Putamen (tissue), 1 donor: ENCODE results near the gene RCAN1.
"Not testable (repeated sequence)": the region's sequence is repeated elsewhere in the genome, so short reads cannot be mapped to it uniquely, and the experiment has no call there.

Source experiments
- DNase-seq: peaks from one replicate; pipeline ENCODE4 v3.0.0-alpha.2; 2016; ENCODE audit warnings: low spot score

RCAN1 gene

DNA sequence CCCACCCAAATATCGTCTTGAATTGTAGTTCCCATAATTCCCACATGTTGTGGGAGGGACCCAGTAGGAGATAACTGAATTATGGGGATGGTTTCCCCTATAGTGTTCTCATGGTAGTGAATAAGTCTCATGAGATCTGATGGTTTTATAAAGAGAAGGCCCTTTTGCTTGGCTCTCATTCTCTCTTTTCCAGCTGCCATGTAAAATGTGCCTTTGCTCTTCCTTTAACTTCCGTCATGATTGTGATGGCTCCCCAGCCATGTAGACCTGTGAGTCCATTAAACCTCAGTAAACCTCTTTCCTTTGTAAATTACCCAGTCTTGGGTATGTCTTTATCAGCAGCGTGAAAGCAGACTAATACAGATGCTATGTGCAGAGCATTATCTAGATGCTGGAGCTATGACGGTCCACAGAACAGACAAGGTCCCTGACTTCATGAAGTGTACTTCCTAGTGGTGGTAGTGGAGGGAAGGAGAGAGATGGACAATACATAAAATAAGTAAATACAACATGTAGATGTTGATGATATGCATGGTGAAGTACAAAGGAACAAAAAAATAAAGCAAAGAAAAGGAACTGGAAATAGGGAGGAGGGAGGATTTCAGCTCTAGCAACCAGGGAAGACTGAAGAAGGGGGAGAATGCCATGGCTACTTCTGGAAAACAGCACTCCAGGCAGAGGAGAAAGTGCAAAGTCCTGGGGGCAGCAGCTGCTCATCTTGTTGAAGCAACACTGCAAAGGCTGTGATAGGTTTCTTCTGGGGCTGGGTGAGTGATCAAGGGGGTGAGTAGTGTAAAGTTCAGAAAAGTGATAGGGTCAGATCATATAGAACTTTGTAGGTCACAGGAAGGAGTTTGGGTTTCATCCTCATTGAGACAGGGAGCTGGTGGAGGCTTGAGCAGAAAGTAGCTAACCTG is 6.8 kb upstream of the RCAN1 start:
- no peak for DNase-seq

DNA sequence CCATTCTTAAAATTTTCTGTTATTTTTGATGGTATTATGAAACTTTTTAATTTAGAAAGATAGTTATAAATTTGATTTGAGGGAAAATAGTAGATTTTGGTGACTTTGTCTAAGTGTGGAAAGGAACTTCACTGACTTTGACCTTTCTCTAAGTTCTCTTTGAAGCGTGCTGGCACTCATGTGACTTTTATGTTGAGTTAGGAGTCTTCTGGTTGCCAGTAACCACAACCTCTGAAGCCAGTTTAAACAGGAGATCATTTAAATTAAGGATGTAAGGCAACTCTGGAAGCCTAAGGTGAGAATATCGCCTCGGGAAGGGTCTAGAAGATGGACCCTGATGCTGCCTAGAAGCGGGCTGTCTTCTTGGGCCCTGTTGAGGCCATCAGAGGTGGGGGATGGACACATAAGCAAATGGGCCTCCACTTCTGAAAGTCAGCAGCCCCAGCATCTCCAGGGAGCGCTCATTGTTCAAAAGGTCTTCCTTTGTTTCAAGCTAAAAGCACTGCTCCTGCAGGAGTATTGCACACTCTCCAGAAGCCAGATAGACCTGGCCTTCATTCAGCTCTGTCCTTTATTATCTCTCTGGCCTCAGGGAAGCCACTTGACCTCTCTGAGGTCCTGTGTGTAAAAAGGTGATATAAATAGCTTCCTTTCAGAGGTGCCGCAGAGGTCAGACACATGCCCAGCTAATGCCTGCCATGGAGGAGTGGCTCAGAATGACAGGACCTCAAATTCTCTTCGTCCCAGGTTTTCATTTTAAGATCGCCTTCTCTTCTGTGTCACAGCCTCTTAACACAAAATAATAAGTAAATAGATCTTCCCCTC is 5.1 kb upstream of the RCAN1 start:
- DNase-seq = no peak

DNA sequence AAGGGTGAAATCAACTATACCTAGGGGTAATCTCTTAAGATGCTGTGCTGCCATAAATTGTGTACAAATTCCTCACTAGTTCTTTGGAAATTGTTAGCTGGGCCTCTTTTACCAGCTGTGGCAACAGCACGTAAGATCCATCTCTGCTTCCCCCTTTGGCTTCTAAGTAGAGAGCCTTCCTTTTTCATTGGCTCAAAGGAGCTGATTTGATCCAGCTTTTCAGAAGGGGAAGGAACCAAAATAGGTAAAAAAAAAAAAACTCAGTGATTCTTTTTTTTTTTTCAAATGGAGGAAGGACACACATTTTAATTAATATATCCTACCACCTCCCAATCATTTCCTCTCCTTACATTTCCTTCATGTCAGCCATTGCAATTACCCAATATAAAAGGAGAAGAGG is 4.0 kb upstream of the RCAN1 start:
- no peak for DNase-seq

GRCh38 chr21:34617753-34618339 is 2.9 kb upstream of the RCAN1 start:
- no peak for DNase-seq

- no peak for DNase-seq
Observed at GRCh38 chr21:34615487-34615814, 538 bp upstream of the RCAN1 start.

- DNase-seq = no peak
Observed at GRCh38 chr21:34613679-34614627, 960 bp downstream of the RCAN1 start.

DNA sequence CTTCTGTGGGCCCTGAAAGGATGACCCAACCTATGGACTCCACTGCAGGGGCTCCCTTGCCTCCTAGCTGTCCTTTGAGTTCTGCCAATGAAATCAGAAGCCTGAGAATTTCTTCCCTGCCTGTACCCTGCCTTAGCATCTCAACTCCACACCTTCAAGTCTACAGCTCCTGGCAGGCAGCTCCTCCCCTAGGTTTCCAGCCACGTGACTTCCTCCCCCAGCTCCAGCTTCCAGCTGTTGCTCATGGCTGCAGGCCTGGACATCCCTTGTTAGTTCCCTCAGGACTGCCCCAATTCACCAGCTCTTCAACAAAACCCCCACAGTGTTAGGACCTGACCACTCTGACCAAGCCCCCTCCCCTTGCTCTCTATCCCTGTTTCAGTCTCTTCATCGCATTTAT is 2.4 kb downstream of the RCAN1 start:
- no peak for DNase-seq

- DNase-seq = no peak
Observed at GRCh38 chr21:34612056-34612455, 2.9 kb downstream of the RCAN1 start.

DNA sequence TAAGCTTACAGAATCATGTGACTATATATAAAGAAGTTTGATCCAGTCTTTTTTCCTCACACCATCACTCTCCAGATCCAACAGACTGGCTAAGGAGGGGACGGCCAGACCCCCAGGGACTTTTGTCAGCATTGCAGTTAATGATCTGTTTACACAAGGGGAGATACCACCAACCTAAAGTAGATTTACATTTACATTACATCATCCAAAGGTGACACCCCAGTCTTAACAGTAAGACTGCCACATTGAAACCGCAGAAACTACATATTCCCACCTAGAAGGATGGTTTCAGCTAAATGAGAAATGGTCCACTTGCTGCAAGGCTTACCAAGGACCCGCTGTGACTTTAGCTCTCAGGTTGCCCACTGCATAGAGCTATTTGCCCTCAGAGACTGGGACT is 3.4 kb downstream of the RCAN1 start:
- DNase-seq = no peak

- DNase-seq = no peak
Observed at GRCh38 chr21:34609933-34610549, 4.9 kb downstream of the RCAN1 start.

GRCh38 chr21:34609244-34609932 is 5.5 kb downstream of the RCAN1 start:
- DNase-seq = no peak

DNA sequence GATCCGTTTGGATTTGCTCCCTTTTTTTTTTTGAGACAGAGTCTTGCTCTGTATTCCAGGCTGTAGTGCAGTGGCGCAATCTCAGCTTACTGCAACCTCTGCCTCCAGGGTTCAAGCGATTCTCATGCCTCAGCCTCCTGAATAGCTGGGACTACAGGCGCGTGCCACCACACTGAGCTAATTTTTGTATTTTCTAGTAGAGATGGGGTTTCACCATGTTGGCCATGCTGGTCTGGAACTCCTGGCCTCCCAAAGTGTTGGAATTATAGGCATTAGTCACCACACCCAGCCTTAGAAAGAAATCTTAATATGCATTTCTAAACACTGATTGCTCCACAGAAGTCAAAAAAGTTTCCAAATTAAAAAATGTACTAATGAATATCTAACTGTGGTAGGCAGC is 7.5 kb downstream of the RCAN1 start:
- not testable (repeated sequence) for DNase-seq

DNA sequence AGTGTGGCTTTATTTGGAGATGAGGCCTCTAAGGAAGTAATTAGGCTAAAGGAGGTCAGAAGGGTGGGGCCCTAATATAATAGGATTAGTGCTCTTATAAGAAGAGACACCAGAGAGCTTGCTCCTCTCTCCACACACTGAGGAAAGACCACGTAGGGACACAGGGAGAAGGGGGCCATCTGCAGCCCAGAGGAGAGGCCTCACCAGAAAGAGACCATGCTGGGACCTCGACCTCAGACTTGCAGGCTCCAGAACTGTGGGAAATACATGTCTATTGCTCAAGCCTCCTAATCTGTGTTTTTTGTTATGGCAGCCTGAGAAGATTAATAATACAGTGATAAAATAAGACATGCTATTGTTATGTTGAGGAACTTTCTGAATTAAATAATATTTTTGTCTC is 8.3 kb downstream of the RCAN1 start:
- no peak for DNase-seq

DNA sequence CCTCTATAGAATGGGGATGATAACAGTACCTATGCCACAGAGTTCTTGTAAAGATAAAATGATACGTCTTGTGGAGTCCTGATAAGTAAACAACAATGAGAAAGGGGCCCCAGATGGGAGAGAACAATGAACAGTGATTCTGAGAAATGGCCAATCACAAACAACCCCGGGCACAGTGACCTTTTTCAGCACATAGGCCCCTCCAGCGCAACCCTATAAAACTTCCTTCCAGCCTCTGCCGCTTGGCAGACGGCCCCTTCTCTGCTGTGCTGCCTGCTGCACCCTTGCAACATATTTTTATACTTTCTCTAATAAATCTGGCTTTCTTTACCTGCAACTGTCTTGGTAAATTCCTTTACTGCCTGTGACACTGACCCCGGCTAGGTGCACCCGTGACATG is 8.9 kb downstream of the RCAN1 start:
- peak; percentile 86 for DNase-seq

DNA sequence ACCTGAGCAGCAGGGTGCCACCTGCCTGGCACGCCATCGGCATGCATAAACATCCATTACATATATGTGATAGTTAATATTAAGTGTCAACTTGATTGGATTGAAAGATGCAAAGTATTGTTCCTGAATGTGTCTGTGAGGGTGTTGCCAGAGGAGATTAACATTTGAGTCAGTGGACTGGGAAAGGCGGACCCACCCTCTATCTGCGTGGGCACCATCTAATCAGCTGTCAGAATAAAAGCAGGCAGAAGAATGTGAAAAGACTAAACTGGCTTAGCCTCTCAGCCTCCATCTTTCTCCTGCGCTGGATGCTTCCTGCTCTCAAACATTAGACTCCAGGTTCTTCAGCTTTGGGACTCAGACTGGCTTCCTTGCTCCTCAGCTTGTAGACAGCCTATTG is 10.0 kb downstream of the RCAN1 start:
- DNase-seq = not testable (repeated sequence)

DNA sequence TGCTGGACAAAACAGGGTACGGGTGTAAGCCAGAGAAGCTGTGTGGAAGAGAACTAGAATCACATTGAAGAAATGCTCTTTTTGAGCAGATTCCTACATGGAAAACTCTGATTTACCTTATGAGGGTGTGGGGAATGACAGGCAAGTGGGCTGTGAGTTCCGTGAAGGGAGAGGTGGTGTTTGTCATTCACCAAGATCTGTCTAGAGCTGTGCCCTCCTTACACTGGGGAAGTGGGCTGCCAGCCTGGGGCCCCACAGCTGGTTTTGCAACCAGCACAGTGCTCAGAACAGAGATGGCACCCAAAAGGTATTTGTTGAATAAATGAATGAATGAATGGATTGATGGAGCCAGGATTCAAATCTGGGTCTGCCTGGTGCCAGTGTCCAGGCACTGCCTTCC is 10.4 kb downstream of the RCAN1 start:
- DNase-seq = no peak

DNA sequence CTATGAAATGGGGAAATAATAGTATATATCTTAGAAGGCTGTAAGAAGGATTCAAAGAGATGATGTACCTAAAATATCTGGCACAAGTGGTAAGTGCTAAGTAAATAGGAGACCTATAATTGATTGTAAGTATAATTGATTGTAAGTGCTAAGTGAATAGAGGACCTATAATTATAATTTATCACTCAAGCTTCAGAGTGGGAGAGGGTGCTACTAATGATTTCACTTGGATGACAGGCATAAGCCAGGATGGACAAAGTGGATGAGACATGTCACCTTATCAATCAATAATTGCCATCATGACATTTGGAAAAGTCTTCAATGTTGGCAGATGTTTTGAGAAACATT is 11.2 kb downstream of the RCAN1 start:
- DNase-seq = no peak

DNA sequence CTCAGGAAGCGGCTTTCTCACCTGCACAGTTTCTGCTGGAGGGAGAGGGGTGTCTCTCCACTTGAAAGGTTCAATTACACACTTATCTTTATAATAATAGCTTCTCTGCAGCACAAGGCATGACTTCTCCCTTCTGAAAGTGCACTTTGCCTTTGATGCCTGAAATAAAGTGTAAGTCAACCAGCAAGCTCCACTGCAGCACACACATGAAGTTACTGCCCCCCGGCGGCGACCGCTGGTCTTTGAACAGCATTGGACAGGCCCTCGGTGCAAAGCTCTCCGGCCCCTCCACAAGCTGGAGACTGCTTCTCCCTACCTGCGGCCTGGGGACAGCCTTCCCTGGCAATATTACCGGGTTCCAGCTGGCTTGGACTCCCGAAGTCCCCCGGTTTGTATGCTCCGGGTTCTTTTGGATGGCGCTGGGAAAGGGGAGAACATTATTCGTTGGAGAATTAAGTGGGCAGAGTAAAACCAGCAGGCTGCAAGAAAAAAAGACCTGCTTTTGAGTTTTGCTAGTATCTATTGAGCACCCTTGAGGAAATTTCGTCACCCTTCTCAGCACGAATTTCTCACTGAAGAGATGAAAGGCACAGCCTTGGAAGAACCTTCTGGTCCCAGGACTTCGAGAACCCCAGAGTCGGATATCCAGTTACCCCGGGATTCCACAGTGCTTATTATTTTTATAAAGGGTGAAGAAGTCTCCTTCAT is 11.8 kb downstream of the RCAN1 start:
- DNase-seq = peak; percentile 80

- DNase-seq = no peak
Observed at GRCh38 chr21:34602061-34602460, 12.9 kb downstream of the RCAN1 start.

GRCh38 chr21:34599534-34600101 is 15.3 kb downstream of the RCAN1 start:
- no peak for DNase-seq
